Transverse colon (tissue), 4 donors: Measurements from ENCODE around the gene PYGB. TPM values are rescaled to one million over a fixed set of nuclear protein-coding genes. Genes with fewer than 3 reads are reported as not detected.

Experiments used
- DNase-seq: peaks from one replicate; pipeline ENCODE4 v3.0.0-alpha.2; 2019
- H3K27ac ChIP-seq, 4 donors: fragments of 200-600 bp; sonication (generic); 2 replicates each; pipeline ENCODE4 v1.5.1; 2016 to 2018; ENCODE audit warnings: inconsistent platforms in 4 of 4
- H3K27me3 ChIP-seq: fragments of 200-600 bp; sonication (generic); 2 replicates; pipeline ENCODE4 v1.5.1; 2017; ENCODE audit warnings: inconsistent platforms
- H3K36me3 ChIP-seq, 4 donors: fragments of 200-600 bp; sonication (generic); 2 replicates each; pipeline ENCODE4 v1.5.1; 2017 to 2019; ENCODE audit warnings: inconsistent platforms in 4 of 4
- H3K4me1 ChIP-seq, 4 donors: fragments of 200-600 bp; sonication (generic); 2 replicates each; pipeline ENCODE4 v1.5.1; 2017 to 2020; ENCODE audit warnings: inconsistent platforms in 4 of 4
- H3K4me3 ChIP-seq, 4 donors: fragments of 200-600 bp; sonication (generic); 1 replicate in 1 of 4; 2 replicates in 3 of 4; pipeline versions ENCODE4 v1.5.1 to v1.6.1; 2017 to 2019; ENCODE audit warnings: inconsistent platforms in 4 of 4
- H3K9me3 ChIP-seq, 2 donors: fragments of 200-600 bp; sonication (generic); 2 replicates each; pipeline ENCODE4 v1.5.1; 2017 to 2019; ENCODE audit warnings: inconsistent platforms in 2 of 2
- EP300 ChIP-seq: sonication (generic); formaldehyde crosslinking; IDR thresholded peaks from one replicate; pipeline ENCODE4 v1.6.1; 2017; ENCODE audit warnings: antibody characterized with exemption, low read depth
- POLR2A ChIP-seq: fragments of 450-650 bp; IDR thresholded peaks from one replicate; pipeline ENCODE4 v1.6.1; 2016; ENCODE audit warnings: antibody characterized with exemption, mild to moderate bottlenecking, moderate library complexity
- POLR2AphosphoS5 ChIP-seq, 3 donors: sonication (generic); formaldehyde crosslinking; IDR thresholded peaks; one replicate each; pipeline ENCODE4 v1.6.1; 2016; ENCODE audit warnings: antibody characterized with exemption in 3 of 3
- WGBS, 2 donors: methylation state at CpG; one replicate each; pipeline ENCODE4 v1.1.5; 2018; ENCODE audit warnings: low coverage in 1 of 2; 5-methylcytosine and 5-hydroxymethylcytosine counted together
- in situ Hi-C, 4 donors: fragments of 200-750 bp; cut with MboI; loops; one replicate each; pipeline versions ENCODE4 v1.15.0 to v1.15.1; 2017; ENCODE audit warnings: low sequenced_read_pairs in 3 of 4, low pct_ligation_motif_present in 1 of 4, low pct_unique_long_range_greater_than_20kb in 1 of 4
- intact Hi-C: fragments of 100-400 bp; cut with DNase I; formaldehyde crosslinking; loops from one replicate; pipeline ENCODE4 v1.15.1; 2023; ENCODE audit warnings: low total_unique reads
- total RNA-seq, 4 donors: library from RNA; depleted of rRNA; stranded (reverse); fragments of >200 nt; gene quantifications; one replicate each; pipeline ENCODE4 v1.1.0, GENCODE V29; 2016
- TF ChIP-seq, protein P1 (sequence below), 5 experiments: fragments of 200-600 bp in 3 of 5; fragments of 450-650 bp in 2 of 5; sonication (generic) in 3 of 5; IDR thresholded peaks; 1 replicate in 2 of 5; 2 replicates in 3 of 5; pipeline ENCODE4 v1.5.1; 2016 to 2017; ENCODE audit warnings: antibody characterized with exemption in 5 of 5, inconsistent platforms in 3 of 5, mild to moderate bottlenecking in 2 of 5, moderate library complexity in 1 of 5

The PYGB gene
- total RNA-seq, 4 donors from 2014 or later: 195 to 554 (median 359) TPM

DNA sequence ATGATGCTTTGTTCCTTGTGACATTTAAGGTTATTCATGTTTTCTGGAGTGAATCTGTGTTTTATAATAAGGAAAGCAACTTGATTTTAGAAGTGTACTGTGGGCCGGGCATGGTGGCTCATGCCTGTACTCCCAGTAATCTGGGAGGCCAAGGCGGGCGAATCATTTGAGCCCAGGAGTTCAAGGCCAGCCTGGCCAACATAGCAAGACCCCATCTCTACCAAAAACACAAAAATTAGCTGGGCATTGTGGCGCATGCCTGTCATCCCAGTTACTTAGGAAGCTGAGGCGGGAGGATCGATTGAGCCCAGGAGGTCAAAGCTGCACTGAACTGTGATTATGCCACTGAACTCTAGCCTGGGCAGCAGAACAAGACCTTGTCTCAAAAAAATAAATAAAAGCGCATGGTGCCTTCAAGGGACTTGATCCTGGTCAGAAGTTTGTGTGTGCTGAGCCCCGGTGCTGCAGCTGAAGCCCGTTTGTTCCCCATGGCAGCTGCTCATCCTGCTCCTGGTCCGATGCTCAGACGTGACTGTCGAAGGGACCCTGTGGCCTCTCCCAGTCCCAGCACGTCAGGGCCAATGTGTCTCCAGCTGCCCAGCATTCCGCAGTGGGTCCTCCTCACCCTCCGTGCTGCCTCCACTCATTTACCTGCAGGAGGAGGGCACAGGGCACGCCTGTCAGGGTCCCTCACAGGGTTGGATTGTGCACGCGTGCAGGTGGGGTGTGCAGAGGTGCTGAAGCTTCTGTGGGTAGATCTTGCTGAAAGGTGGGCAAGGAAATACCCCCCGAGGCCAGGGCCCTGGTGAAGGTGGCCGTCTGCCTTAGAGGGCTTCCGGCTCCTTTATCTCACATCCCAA lies 34.1 kb upstream of the PYGB start:
- 94% methylated on average over 20 of the region's 21 CpGs; no CpG with 5 or more reads in 1 of the 2 donors for WGBS, 2 donors
- in situ Hi-C loops (no loop called here), intact Hi-C loops (no loop called here)
- Histone ChIP-seq H3K9me3 (no peaks in the 10 kb centered on the region), H3K27me3 (no peaks in the 10 kb centered on the region), H3K4me1 (no peaks in the 10 kb centered on the region), H3K36me3 (peaks cover 0 to 45% (median 18%) of the 10 kb centered on the region in 4 donors), H3K4me3 (no peak overlapping the region), H3K27ac (no peak overlapping the region)
- TF ChIP-seq POLR2A (no peak), POLR2AphosphoS5 (IDR thresholded peaks at IDR 0.05) (no peak), EP300 (no peak)
- TF ChIP-seq, protein P1, sequence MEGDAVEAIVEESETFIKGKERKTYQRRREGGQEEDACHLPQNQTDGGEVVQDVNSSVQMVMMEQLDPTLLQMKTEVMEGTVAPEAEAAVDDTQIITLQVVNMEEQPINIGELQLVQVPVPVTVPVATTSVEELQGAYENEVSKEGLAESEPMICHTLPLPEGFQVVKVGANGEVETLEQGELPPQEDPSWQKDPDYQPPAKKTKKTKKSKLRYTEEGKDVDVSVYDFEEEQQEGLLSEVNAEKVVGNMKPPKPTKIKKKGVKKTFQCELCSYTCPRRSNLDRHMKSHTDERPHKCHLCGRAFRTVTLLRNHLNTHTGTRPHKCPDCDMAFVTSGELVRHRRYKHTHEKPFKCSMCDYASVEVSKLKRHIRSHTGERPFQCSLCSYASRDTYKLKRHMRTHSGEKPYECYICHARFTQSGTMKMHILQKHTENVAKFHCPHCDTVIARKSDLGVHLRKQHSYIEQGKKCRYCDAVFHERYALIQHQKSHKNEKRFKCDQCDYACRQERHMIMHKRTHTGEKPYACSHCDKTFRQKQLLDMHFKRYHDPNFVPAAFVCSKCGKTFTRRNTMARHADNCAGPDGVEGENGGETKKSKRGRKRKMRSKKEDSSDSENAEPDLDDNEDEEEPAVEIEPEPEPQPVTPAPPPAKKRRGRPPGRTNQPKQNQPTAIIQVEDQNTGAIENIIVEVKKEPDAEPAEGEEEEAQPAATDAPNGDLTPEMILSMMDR (IDR thresholded peaks at IDR 0.05): no peak
- no peak for DNase-seq

DNA sequence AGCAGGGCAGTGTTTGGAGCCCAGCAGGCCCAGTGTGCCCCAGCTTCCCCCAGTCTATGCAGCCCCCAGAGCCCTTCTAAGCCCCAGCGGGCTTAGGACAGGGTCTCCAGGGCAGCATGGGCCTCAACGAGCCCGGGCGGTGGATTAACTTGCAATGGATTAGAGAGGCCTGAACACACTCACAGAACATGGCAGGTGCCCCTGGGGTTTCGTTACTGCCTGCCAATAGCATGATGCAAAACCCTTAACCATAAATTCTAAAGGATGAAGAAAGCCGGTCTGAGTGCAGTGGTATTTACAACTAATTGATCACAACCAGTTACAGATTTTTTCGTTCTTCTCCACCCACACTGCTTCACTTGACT lies 33.5 kb upstream of the PYGB start:
- Histone ChIP-seq H3K36me3 (peaks cover 0 to 45% (median 18%) of the 10 kb centered on the region in 4 donors), H3K27me3 (no peaks in the 10 kb centered on the region), H3K4me1 (no peaks in the 10 kb centered on the region), H3K27ac (no peak overlapping the region), H3K9me3 (no peaks in the 10 kb centered on the region), H3K4me3 (no peak overlapping the region)
- intact Hi-C loops: no loop called here
- DNase-seq: no peak
- in situ Hi-C loops: no loop called here
- TF ChIP-seq POLR2A: no peak
- no peak for TF ChIP-seq POLR2AphosphoS5 (IDR thresholded peaks at IDR 0.05)
- no peak for TF ChIP-seq EP300
- TF ChIP-seq, protein P1 (IDR thresholded peaks at IDR 0.05): no peak
- WGBS, 2 donors: 71 to 88% methylated on average over 3 to 7 of the region's 7 CpGs

DNA sequence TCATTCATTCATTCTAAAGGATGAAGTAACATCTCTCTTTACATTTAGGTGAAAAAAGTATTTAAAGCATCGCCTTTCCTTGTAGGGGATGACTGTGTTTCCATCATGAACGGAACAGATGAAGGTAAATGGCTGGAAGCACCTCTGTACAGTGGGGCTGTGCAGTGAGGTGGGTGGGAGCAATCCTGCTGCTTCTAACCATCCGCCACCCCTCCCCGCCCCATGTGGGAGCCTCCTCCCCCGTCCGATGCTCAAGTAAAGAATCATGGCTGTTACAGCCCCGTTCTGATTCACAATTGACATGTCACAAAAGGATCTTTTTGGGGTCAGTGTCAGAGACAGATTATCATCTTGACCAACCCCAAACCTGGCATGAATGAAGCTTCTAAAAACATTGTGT lies 33.1 kb upstream of the PYGB start:
- H3K36me3 ChIP-seq: peaks cover 0 to 43% (median 18%) of the 10 kb centered on the region in 4 donors
- TF ChIP-seq EP300 (no peak), POLR2A (no peak), POLR2AphosphoS5 (IDR thresholded peaks at IDR 0.05) (no peak)
- TF ChIP-seq, protein P1 (IDR thresholded peaks at IDR 0.05): no peak
- no peaks in the 10 kb centered on the region for H3K27me3 ChIP-seq
- in situ Hi-C loops: no loop called here
- intact Hi-C loops: no loop called here
- no peak overlapping the region for H3K4me3 ChIP-seq
- DNase-seq: no peak
- H3K9me3 ChIP-seq: no peaks in the 10 kb centered on the region
- peaks cover 0 to 3% (median 0%) of the 10 kb centered on the region in 4 donors for H3K4me1 ChIP-seq
- H3K27ac ChIP-seq: no peak overlapping the region
- 90% methylated on average over 7 of the region's 7 CpGs; no CpG with 5 or more reads in 1 of the 2 donors for WGBS, 2 donors

DNA sequence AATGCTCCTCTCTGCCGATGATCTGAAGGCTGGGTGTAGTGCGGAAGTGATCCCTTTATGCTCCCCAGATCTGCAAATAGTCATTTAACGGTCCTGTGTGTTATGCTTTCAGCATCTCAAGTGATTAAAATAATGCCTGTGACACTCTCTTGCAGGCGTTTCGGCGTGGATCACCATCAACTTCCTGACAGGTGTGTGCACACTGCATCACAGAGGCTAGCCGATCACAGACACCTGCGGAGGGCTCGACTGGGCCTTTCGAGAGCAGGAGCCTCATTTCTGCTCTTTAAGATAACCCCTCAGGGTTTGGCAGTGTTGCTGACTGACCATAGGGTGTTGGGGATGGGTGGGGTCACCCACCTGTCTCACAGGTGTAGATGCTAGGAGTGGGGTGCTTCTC lies 32.4 kb upstream of the PYGB start:
- Histone ChIP-seq H3K27ac (no peak overlapping the region), H3K27me3 (no peaks in the 10 kb centered on the region), H3K9me3 (no peaks in the 10 kb centered on the region), H3K4me1 (peaks cover 4 to 10% (median 6%) of the 10 kb centered on the region in 4 donors), H3K36me3 (peaks cover 0 to 36% (median 17%) of the 10 kb centered on the region in 4 donors), H3K4me3 (no peak overlapping the region)
- no peak for DNase-seq
- TF ChIP-seq EP300 (no peak), POLR2A (no peak), POLR2AphosphoS5 (IDR thresholded peaks at IDR 0.05) (no peak)
- TF ChIP-seq, protein P1 (IDR thresholded peaks at IDR 0.05): no peak
- in situ Hi-C loops: no loop called here
- 94% methylated on average over 10 of the region's 10 CpGs; no CpG with 5 or more reads in 1 of the 2 donors for WGBS, 2 donors
- intact Hi-C loops: no loop called here
